Measurements from ENCODE around the gene GNAQ.

Gene GNAQ

DNA sequence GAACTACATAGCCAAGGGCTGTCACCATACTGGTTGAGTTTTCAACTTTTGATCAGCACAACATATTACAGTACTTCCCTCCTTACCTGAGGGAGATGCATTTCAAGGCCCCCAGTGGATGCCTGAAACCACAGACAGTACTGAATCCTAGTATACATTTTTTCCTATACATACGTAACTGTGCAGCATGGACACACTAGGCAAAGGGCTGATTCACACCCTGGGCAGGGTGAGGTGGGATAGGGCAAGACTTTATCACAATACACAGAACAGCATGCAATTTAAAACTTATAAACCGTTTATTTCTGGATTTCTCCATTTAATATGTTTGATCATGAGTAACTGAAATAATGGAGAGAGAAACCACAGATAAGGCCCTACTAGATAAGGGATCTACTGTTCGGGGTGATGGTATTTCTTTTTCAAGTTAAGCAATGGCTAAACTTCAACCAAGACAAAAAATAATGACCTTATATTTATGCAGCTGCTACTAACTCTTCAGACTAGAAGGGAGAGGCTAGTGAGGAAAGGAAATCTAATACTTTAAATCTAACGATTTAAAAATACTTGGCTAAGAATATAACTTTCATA, 196.6 kb downstream of the GNAQ start:
- TF ChIP-seq FOXP2 (optimal IDR thresholded peaks at IDR 0.05; ENCODE audit: borderline replicate concordance, extremely low read depth, extremely low read length, insufficient read depth) (no peak), TAF1 (IDR thresholded peaks at IDR 0.05; ENCODE audit: borderline replicate concordance, insufficient read depth, low read length) (no peak), POLR2AphosphoS5 (IDR thresholded peaks at IDR 0.05; ENCODE audit: low read depth, low read length) (no peak)
- TF ChIP-seq, protein P1, sequence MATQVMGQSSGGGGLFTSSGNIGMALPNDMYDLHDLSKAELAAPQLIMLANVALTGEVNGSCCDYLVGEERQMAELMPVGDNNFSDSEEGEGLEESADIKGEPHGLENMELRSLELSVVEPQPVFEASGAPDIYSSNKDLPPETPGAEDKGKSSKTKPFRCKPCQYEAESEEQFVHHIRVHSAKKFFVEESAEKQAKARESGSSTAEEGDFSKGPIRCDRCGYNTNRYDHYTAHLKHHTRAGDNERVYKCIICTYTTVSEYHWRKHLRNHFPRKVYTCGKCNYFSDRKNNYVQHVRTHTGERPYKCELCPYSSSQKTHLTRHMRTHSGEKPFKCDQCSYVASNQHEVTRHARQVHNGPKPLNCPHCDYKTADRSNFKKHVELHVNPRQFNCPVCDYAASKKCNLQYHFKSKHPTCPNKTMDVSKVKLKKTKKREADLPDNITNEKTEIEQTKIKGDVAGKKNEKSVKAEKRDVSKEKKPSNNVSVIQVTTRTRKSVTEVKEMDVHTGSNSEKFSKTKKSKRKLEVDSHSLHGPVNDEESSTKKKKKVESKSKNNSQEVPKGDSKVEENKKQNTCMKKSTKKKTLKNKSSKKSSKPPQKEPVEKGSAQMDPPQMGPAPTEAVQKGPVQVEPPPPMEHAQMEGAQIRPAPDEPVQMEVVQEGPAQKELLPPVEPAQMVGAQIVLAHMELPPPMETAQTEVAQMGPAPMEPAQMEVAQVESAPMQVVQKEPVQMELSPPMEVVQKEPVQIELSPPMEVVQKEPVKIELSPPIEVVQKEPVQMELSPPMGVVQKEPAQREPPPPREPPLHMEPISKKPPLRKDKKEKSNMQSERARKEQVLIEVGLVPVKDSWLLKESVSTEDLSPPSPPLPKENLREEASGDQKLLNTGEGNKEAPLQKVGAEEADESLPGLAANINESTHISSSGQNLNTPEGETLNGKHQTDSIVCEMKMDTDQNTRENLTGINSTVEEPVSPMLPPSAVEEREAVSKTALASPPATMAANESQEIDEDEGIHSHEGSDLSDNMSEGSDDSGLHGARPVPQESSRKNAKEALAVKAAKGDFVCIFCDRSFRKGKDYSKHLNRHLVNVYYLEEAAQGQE (IDR thresholded peaks at IDR 0.05; ENCODE audit: insufficient read depth in 1 of 2, low read depth in 2 of 2, low read length in 2 of 2): no peak

DNA sequence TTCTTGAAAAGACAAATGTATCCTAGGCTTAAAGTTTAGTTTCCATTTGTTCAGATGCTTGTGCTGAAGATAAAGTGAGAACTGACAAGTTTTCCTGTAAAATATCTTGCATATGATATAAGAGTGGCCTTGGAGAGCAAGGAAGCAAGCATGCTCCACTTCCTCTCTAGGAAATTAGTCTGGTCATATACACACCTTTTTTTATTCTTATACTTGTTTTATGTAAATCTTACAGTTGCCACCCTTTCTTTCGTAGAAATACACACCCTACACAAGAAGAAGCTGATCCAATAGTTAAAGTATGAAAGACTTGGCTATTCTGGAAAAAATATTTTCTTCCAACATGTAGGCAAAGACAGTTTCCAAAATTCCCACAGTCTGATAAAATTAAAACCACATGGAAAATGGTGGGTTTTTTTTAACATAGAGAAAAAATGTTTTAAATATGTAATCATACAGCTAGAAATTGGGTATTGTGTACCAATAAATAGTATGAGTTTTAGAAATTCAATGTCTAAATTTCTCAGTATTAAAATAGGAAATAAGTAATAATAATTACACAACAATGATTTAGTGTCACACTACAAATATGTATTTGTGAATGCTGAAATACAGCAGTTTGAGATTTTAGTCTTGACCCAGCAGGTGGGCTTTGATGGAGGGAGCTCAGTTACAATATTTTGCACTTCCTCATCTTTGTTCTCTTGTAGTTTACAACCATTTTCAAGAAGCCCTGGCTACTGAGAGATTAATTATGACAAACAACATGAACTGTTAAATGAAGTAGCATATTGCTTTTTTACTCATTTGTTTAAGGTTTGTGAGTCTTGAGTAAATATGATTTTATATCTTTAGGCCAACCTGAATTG, 197.8 kb downstream of the GNAQ start:
- no peak for TF ChIP-seq SIN3A (IDR thresholded peaks at IDR 0.05; ENCODE audit: borderline replicate concordance, insufficient read depth, low read length)
- TF ChIP-seq TAF1 (IDR thresholded peaks at IDR 0.05; ENCODE audit: borderline replicate concordance, insufficient read depth, low read length): no peak
- no peak for TF ChIP-seq FOXP2 (optimal IDR thresholded peaks at IDR 0.05; ENCODE audit: borderline replicate concordance, extremely low read depth, extremely low read length, insufficient read depth)
- TF ChIP-seq POLR2AphosphoS5 (IDR thresholded peaks at IDR 0.05; ENCODE audit: low read depth, low read length): no peak
- TF ChIP-seq, protein P1 (IDR thresholded peaks at IDR 0.05; ENCODE audit: insufficient read depth in 1 of 2, low read depth in 2 of 2, low read length in 2 of 2): no peak

DNA sequence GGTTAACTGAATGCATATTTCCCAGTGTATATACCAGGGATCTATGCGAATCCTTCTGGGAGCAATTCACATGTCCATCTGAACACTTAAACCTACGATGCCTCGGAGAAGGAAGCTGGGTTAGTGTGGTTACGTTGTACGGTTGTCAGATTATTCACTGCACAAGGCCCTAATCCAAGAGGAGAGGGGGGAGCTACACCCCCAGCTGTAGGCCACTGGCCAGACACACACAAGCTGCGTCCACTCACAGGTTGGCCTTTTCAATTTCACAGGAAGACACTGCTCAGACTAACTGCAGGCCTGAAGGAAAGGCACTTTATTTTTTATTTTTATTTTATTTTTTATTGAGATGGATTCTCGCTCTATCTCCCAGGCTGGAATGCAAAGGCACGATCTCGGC, 199.0 kb downstream of the GNAQ start:
- TF ChIP-seq, protein P1 (IDR thresholded peaks at IDR 0.05; ENCODE audit: insufficient read depth in 1 of 2, low read depth in 2 of 2, low read length in 2 of 2): no peak
- no peak for TF ChIP-seq TAF1 (IDR thresholded peaks at IDR 0.05; ENCODE audit: borderline replicate concordance, insufficient read depth, low read length)
- TF ChIP-seq POLR2AphosphoS5 (IDR thresholded peaks at IDR 0.05; ENCODE audit: low read depth, low read length): no peak
- TF ChIP-seq SIN3A (IDR thresholded peaks at IDR 0.05; ENCODE audit: borderline replicate concordance, insufficient read depth, low read length): no peak
- no peak for TF ChIP-seq FOXP2 (optimal IDR thresholded peaks at IDR 0.05; ENCODE audit: borderline replicate concordance, extremely low read depth, extremely low read length, insufficient read depth)

DNA sequence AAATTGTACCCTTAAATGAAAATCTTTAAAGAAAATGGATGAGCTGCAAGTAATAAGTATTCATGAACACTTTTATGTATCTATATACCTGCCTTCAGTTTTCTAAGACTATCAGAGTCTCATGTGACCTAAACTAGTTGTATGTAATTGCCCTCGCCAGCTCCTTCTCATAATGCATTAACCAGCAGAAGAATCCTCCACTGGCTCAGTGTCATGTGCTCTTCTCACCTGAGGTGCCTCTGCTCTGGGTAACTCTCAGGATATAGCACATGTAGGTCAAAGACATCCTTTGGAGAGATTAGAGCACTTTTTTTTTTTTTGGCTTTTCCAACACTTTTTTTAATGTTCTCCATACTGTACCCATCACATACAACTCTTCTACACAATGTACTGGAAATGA, 199.8 kb downstream of the GNAQ start:
- TF ChIP-seq POLR2AphosphoS5 (IDR thresholded peaks at IDR 0.05; ENCODE audit: low read depth, low read length): no peak
- TF ChIP-seq, protein P1 (IDR thresholded peaks at IDR 0.05; ENCODE audit: insufficient read depth in 1 of 2, low read depth in 2 of 2, low read length in 2 of 2): no peak
- no peak for TF ChIP-seq TAF1 (IDR thresholded peaks at IDR 0.05; ENCODE audit: borderline replicate concordance, insufficient read depth, low read length)
- no peak for TF ChIP-seq SIN3A (IDR thresholded peaks at IDR 0.05; ENCODE audit: borderline replicate concordance, insufficient read depth, low read length)
- no peak for TF ChIP-seq FOXP2 (optimal IDR thresholded peaks at IDR 0.05; ENCODE audit: borderline replicate concordance, extremely low read depth, extremely low read length, insufficient read depth)

Data from PFSK-1 (cell line).